Endothelial cell of umbilical vein (primary cell): Measurements from ENCODE around the gene IL4R. TPM values are rescaled to one million over a fixed set of nuclear protein-coding genes. Genes with fewer than 3 reads are reported as not detected.

Experiments used
- BruUV-seq: library from RNA; stranded (reverse); fragments of 400-500 nt; replicated peaks from 2 replicates; lab custom pipeline; 2021; lab: Mats Ljungman, UMichigan
- CTCF ChIA-PET: fragments of 300-600, 350-600 bp; sonication (Branson Sonifier 250); formaldehyde crosslinking; loops from one replicate; lab custom pipeline; 2021; ENCODE audit warnings: antibody characterized with exemption, inconsistent platforms; lab: Charles Lee
- POLR2A ChIA-PET: fragments of 300-600, 350-600 bp; sonication (Branson Sonifier 250); formaldehyde crosslinking; loops from one replicate; lab custom pipeline; 2021; ENCODE audit warnings: antibody characterized with exemption, inconsistent platforms; lab: Charles Lee
- DNase-seq: peaks from one replicate; pipeline ENCODE4 v3.0.0-alpha.2; 2011; ENCODE audit warnings: low read depth, low spot score
- FAIRE-seq: peaks from 2 replicates; lab custom pipeline; 2011; peaks lifted over from hg19 to GRCh38; lab: Jason Lieb, UNC
- H2AFZ ChIP-seq: 2 replicates; pipeline ENCODE4 v1.6.0; 2012; ENCODE audit warnings: low read depth, low read length, control low read depth, inconsistent platforms
- H3K27ac ChIP-seq: 2 replicates; pipeline ENCODE4 v1.5.1; 2011; ENCODE audit warnings: low read depth, mild to moderate bottlenecking, control low read depth, low read length, moderate library complexity; ENCODE audit not compliant: insufficient read depth
- H3K27me3 ChIP-seq, 2 experiments: 2 replicates each; pipeline versions ENCODE4 v1.6.0 to v1.6.1; 2011; ENCODE audit warnings: low read length in 2 of 2, mixed read lengths in 1 of 2; ENCODE audit not compliant: control insufficient read depth in 2 of 2, insufficient read depth in 2 of 2
- H3K36me3 ChIP-seq, 2 experiments: 2 replicates in 1 of 2; 3 replicates in 1 of 2; pipeline ENCODE4 v1.5.1; 2011; ENCODE audit warnings: low read length in 2 of 2, mild to moderate bottlenecking in 1 of 2, moderate library complexity in 1 of 2; ENCODE audit not compliant: control insufficient read depth in 2 of 2, insufficient read depth in 2 of 2; ENCODE audit errors: extremely low read depth in 1 of 2
- H3K4me1 ChIP-seq: 3 replicates; pipeline ENCODE4 v1.5.1; 2011; ENCODE audit warnings: mild to moderate bottlenecking, low read length; ENCODE audit not compliant: control insufficient read depth, insufficient read depth; ENCODE audit errors: extremely low read depth
- H3K4me2 ChIP-seq: 2 replicates; pipeline ENCODE4 v1.6.1; 2011; ENCODE audit warnings: low read length, control low read depth, mixed read lengths; ENCODE audit not compliant: insufficient read depth
- H3K4me3 ChIP-seq, 3 experiments: fragments of 200-600 bp in 1 of 3; sonication (generic), shearing (Covaris generic) in 1 of 3; replicated peaks in 1 of 3; 2 replicates each; pipeline ENCODE4 v1.5.1; 2011 to 2016; ENCODE audit warnings: control low read depth in 3 of 3, low read length in 3 of 3, mild to moderate bottlenecking in 2 of 3, inconsistent platforms in 1 of 3, low read depth in 1 of 3, moderate library complexity in 1 of 3; ENCODE audit not compliant: insufficient read depth in 1 of 3
- H3K79me2 ChIP-seq: 2 replicates; pipeline ENCODE4 v1.6.0; 2012; ENCODE audit warnings: low read length, inconsistent platforms; ENCODE audit not compliant: control insufficient read depth, insufficient read depth
- H3K9ac ChIP-seq: replicated peaks from 2 replicates; pipeline ENCODE3; 2011; ENCODE audit warnings: low read length, control low read depth; ENCODE audit not compliant: insufficient read depth; ENCODE audit errors: extremely low read depth
- H3K9me1 ChIP-seq: replicated peaks from 3 replicates; pipeline ENCODE4 v1.6.0; 2011; ENCODE audit warnings: mild to moderate bottlenecking, low read length; ENCODE audit not compliant: control insufficient read depth, insufficient read depth; ENCODE audit errors: extremely low read depth
- H3K9me3 ChIP-seq: replicated peaks from 2 replicates; pipeline ENCODE4 v1.5.1; 2012; ENCODE audit warnings: low read length, inconsistent platforms; ENCODE audit not compliant: control insufficient read depth, insufficient read depth
- H4K20me1 ChIP-seq: replicated peaks from 2 replicates; pipeline ENCODE3; 2011; ENCODE audit warnings: mild to moderate bottlenecking, low read length; ENCODE audit not compliant: control insufficient read depth, insufficient read depth; ENCODE audit errors: extremely low read depth
- EZH2 ChIP-seq: IDR thresholded peaks from 2 replicates; pipeline ENCODE4 v1.6.1; 2012; ENCODE audit warnings: borderline replicate concordance, low read depth, mild to moderate bottlenecking, moderate library complexity, low read length, inconsistent platforms; ENCODE audit not compliant: severe bottlenecking
- FOS ChIP-seq: IDR thresholded peaks from 2 replicates; pipeline ENCODE4 v1.6.1; 2011; ENCODE audit warnings: mild to moderate bottlenecking, low read length, moderate library complexity, borderline replicate concordance; ENCODE audit not compliant: insufficient read depth
- GATA2 ChIP-seq: IDR thresholded peaks from 2 replicates; pipeline ENCODE4 v1.7.0; 2011; ENCODE audit warnings: low read depth, mild to moderate bottlenecking, moderate library complexity, mixed read lengths, low read length; ENCODE audit not compliant: insufficient read length, insufficient read depth
- JUN ChIP-seq: IDR thresholded peaks from 2 replicates; pipeline ENCODE4 v1.6.1; 2011; ENCODE audit warnings: borderline replicate concordance, low read depth; ENCODE audit not compliant: insufficient read length, insufficient read depth
- MYC ChIP-seq: IDR thresholded peaks from one replicate; pipeline ENCODE4 v1.6.1; 2011; ENCODE audit warnings: mild to moderate bottlenecking, low read depth, low read length
- POLR2A ChIP-seq: IDR thresholded peaks from 2 replicates; pipeline ENCODE4 v1.6.1; 2012; ENCODE audit warnings: low read depth, mild to moderate bottlenecking, control low read depth, low read length
- POLR2AphosphoS5 ChIP-seq: IDR thresholded peaks from 2 replicates; pipeline ENCODE4 v1.6.1; 2012; ENCODE audit warnings: low read depth, mild to moderate bottlenecking, control low read depth, low read length, moderate library complexity; ENCODE audit not compliant: insufficient read depth
- dilution Hi-C: fragments of 300-500 bp; cut with MboI; formaldehyde crosslinking; loops from one replicate; pipeline ENCODE4 v1.15.0; 2019; ENCODE audit warnings: low sequenced_read_pairs; ENCODE audit not compliant: extremely low pct_ligation_motif_present
- intact Hi-C: fragments of 100-400 bp; cut with micrococcal nuclease; formaldehyde crosslinking; loops from one replicate; pipeline ENCODE4 v1.10.0; 2022
- polyA plus RNA-seq, 4 experiments: library from polyadenylated mRNA; depleted of rRNA in 3 of 4; stranded (reverse) in 3 of 4; unstranded in 1 of 4; fragments of >200 nt; gene quantifications; 2 replicates each; pipeline versions ENCODE4 v1.2.1 to v1.2.3, GENCODE V29; 2011 to 2012; ENCODE audit warnings: missing spikeins in 1 of 4
- total RNA-seq: library from RNA; stranded (reverse); gene quantifications from 2 replicates; pipeline ENCODE4 v1.2.3, GENCODE V29; 2021
- TF ChIP-seq, protein P1 (sequence below), 2 donors: IDR thresholded peaks; 1 replicate in 1 of 2; 2 replicates in 1 of 2; pipeline ENCODE4 v1.5.1; 2011; ENCODE audit warnings: low read length in 2 of 2, mild to moderate bottlenecking in 2 of 2, moderate library complexity in 2 of 2, control low read depth in 1 of 2, inconsistent platforms in 1 of 2, low read depth in 1 of 2; ENCODE audit not compliant: insufficient read depth in 1 of 2; ENCODE audit errors: extremely low read depth in 1 of 2
- TF ChIP-seq, protein P2 (sequence below): IDR thresholded peaks from 2 replicates; pipeline ENCODE4 v1.6.1; 2011; ENCODE audit not compliant: insufficient read depth, insufficient read length

IL4R gene
- total and polyA plus RNA-seq, 2 donors (not counting 3 experiments of a cell fraction or from before 2014, with no cell fraction given): 138 to 139 TPM

DNA sequence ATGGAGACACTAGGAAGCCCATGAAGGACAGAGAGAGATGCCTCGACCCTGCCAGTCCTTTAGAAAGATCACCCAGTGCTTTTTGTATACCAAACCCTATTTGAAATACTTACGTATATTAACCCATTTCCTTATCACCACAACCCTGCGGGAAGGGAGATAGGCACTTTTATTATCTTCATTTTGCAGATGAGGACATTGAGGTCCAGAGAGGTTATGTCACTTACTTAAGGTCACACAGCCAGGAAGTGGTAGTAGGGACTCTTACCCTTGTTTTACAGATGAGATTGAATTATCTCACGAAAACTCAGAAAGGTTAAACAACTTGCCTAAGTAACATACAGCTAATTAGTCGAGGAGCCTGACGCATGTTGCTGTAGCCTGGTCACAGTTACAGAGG, 38.2 kb downstream of the IL4R start:
- Histone ChIP-seq H3K79me2 (no peaks in the 10 kb centered on the region), H3K36me3 (peaks cover 47 to 60% of the 10 kb centered on the region in 2 experiments), H3K27ac (no peak overlapping the region), H4K20me1 (no peaks in the 10 kb centered on the region), H3K9me3 (no peaks in the 10 kb centered on the region), H3K4me3 (no peak overlapping the region), H2AFZ (no peak overlapping the region), H3K9ac (no peak overlapping the region), H3K27me3 (no peaks in the 10 kb centered on the region), H3K4me2 (no peak overlapping the region), H3K9me1 (no peaks in the 10 kb centered on the region), H3K4me1 (peaks cover 6% of the 10 kb centered on the region)
- dilution Hi-C loops: no loop called here
- ChIA-PET CTCF (no interaction called here), POLR2A (no interaction called here)
- intact Hi-C loops: no loop called here
- FAIRE-seq (no peak), DNase-seq (no peak)
- BruUV-seq: no TSS peak
- no peak for TF ChIP-seq FOS
- no peak for TF ChIP-seq MYC

DNA sequence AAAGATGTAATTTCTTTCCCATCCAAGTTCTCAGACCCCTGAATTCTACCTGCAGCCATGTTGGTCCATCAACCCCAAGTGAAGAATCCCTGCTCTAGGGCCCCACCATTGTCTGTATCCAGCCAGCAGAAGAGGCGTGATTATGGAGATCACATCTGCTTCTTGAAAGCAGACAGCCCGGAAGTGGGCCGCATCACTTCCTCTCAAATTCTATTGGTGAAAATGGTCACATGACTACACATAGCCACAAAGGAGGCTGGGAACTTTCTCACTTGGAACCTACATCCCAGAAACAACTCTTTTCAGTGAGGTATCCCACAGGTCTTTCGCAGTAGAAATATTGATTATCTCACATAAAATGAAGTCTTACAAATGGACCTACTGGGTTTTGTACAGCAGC, 40.1 kb downstream of the IL4R start:
- Histone ChIP-seq H3K4me2 (no peak overlapping the region), H4K20me1 (no peaks in the 10 kb centered on the region), H2AFZ (no peak overlapping the region), H3K9ac (no peak overlapping the region), H3K79me2 (no peaks in the 10 kb centered on the region), H3K9me3 (no peaks in the 10 kb centered on the region), H3K27me3 (no peaks in the 10 kb centered on the region), H3K4me1 (peaks cover 5% of the 10 kb centered on the region), H3K9me1 (no peaks in the 10 kb centered on the region), H3K36me3 (peaks cover 42 to 54% of the 10 kb centered on the region in 2 experiments), H3K27ac (no peak overlapping the region), H3K4me3 (no peak overlapping the region)
- intact Hi-C loops (no loop called here), dilution Hi-C loops (no loop called here)
- BruUV-seq: no TSS peak
- TF ChIP-seq, protein P1, sequence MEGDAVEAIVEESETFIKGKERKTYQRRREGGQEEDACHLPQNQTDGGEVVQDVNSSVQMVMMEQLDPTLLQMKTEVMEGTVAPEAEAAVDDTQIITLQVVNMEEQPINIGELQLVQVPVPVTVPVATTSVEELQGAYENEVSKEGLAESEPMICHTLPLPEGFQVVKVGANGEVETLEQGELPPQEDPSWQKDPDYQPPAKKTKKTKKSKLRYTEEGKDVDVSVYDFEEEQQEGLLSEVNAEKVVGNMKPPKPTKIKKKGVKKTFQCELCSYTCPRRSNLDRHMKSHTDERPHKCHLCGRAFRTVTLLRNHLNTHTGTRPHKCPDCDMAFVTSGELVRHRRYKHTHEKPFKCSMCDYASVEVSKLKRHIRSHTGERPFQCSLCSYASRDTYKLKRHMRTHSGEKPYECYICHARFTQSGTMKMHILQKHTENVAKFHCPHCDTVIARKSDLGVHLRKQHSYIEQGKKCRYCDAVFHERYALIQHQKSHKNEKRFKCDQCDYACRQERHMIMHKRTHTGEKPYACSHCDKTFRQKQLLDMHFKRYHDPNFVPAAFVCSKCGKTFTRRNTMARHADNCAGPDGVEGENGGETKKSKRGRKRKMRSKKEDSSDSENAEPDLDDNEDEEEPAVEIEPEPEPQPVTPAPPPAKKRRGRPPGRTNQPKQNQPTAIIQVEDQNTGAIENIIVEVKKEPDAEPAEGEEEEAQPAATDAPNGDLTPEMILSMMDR (IDR thresholded peaks at IDR 0.05; ENCODE audit: extremely low read depth in 1 of 2, insufficient read depth in 1 of 2, low read depth in 1 of 2, low read length in 2 of 2): no peak
- TF ChIP-seq JUN: no peak
- no peak for TF ChIP-seq POLR2AphosphoS5
- no peak for TF ChIP-seq EZH2
- TF ChIP-seq, protein P2, sequence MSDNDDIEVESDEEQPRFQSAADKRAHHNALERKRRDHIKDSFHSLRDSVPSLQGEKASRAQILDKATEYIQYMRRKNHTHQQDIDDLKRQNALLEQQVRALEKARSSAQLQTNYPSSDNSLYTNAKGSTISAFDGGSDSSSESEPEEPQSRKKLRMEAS: no peak
- no peak for TF ChIP-seq MYC
- no peak for TF ChIP-seq FOS
- no peak for TF ChIP-seq POLR2A
- TF ChIP-seq GATA2: no peak
- POLR2A ChIA-PET: no interaction called here
- CTCF ChIA-PET: interaction anchor here (1.1 to 3.4 kb wide), 3 partner anchors 14 to 120 kb away, joined by 3 to 67 read pairs (median 19); no protein-coding TSS in a partner anchor
- no peak for DNase-seq
- FAIRE-seq: no peak
